ENCODE data around the gene SPHK2.
A peak's percentile ranks its signal among the peaks of the same experiment; 100 is the strongest.
"Not testable (repeated sequence)": the region's sequence is repeated elsewhere in the genome, so short reads cannot be mapped to it uniquely, and the experiment has no call there.

The SPHK2 gene

DNA sequence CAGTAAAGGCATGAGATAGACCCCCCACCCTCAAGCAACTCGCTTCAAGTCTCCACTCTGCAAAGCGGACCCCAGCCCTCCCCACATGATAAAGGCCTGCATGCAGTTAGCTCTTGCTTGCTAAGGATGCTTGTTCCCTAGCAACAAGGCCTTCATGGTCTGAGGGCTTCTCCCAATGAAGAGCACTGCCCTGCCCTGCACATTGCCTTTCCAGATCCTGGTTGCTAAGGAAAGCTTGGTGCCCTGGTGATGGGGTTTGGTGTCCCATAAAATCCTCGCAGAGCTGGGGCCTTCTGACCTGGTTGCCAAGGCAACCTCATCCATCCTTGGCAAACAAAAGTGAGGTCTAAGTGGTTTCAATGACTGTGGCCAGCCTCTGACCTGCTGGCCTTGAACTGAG, 11.9 kb downstream of the SPHK2 start:
- TF ChIP-seq, protein P1, sequence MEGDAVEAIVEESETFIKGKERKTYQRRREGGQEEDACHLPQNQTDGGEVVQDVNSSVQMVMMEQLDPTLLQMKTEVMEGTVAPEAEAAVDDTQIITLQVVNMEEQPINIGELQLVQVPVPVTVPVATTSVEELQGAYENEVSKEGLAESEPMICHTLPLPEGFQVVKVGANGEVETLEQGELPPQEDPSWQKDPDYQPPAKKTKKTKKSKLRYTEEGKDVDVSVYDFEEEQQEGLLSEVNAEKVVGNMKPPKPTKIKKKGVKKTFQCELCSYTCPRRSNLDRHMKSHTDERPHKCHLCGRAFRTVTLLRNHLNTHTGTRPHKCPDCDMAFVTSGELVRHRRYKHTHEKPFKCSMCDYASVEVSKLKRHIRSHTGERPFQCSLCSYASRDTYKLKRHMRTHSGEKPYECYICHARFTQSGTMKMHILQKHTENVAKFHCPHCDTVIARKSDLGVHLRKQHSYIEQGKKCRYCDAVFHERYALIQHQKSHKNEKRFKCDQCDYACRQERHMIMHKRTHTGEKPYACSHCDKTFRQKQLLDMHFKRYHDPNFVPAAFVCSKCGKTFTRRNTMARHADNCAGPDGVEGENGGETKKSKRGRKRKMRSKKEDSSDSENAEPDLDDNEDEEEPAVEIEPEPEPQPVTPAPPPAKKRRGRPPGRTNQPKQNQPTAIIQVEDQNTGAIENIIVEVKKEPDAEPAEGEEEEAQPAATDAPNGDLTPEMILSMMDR (IDR thresholded peaks at IDR 0.05; ENCODE audit: control insufficient read depth, extremely low read depth, insufficient read depth) = no peak
- no peak for DNase-seq (ENCODE audit: low read depth)
- no peak overlapping the region for H3K4me3 ChIP-seq (ENCODE audit: low read depth, low read length)

DNA sequence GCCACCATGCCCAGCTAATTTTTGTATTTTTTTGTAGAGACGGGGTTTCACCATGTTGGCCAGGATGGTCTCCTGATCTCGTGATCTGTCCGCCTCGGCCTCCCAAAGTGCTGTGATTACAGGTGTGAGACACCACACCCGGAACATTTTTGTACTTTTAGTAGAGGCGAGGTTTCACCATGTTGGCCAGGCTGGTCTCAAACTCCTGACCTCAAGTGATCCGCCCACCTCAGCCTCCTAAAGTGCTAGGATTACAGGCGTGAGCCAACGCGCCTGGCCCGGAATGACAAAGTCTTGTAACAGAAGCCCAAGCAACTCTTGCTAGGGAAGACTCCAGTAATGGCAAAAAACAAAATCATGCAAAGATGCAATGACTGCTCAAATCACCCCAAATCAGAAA, 13.0 kb downstream of the SPHK2 start:
- DNase-seq (ENCODE audit: low read depth); H3K4me3 ChIP-seq (ENCODE audit: low read depth, low read length): not testable (repeated sequence)

DNA sequence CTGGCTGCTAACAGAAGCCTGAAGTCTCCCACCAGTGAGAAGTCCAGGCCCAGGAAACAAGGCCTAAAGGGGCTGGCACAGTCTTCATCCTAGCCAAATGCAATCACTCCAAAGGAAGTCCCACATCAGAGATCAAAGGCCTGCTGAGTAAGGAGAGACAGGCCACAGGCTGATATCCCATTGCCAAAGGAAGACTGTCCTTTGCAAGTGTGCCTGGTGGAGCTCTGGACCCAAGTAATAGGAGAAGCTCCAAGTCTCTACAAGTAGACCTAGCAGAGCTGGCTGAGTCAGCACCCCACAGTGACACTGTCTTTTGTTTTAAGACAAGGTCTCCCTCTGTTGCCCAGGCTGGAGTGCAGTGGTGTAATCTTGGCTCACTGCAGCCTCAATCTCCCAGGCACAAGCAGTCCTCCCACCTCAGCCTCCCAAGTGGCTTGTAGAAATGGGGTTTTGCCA, 13.4 kb downstream of the SPHK2 start:
- no peak overlapping the region for H3K4me3 ChIP-seq (ENCODE audit: low read depth, low read length)
- TF ChIP-seq, protein P1 (IDR thresholded peaks at IDR 0.05; ENCODE audit: control insufficient read depth, extremely low read depth, insufficient read depth) = no peak
- no peak for DNase-seq (ENCODE audit: low read depth)

DNA sequence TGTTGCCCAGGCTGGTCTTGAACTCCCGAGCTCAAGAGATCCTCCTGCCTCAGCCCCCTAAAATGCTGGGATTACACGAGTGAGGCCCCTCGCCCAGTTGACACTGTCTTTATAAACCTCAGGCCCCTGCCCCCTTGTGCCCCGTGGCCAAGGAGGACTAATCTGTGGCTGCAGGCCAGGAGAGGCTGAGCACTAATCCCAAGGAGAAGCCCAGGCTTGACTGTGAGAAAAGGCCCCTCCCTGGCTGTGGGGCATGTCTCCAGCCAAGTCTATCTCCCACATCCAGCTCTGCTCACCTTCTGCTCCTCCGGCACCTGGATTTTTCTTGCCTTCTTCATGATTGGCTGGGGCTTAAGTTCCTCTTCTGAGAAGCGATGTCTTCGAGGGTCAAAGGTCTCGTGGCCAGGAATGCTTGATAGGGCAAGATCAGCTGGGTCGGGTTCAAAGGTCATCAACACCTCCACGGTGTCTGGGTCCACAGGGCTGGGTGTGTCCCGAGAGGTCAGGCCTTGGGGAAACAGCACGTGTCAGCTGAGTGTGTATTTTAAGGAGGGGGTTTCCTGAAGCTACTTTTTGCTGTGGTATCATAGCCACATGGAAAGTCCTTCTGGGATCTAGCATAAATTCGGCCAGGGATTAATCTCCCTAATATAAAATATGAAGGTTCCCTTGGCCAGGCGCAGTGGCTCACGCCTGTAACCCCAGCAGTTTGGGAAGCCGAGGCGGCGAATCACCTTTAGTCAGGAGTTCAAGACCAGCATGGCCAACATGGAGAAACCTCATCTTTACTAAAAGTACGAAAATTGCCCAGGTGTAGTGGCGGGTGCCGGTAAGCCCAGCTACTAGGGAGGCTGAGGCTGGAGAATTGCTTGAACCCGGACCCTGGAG, 14.1 kb downstream of the SPHK2 start:
- no peak for DNase-seq (ENCODE audit: low read depth)
- H3K4me3 ChIP-seq (ENCODE audit: low read depth, low read length) = peak overlapping the region; percentile 43
- TF ChIP-seq, protein P1 (IDR thresholded peaks at IDR 0.05; ENCODE audit: control insufficient read depth, extremely low read depth, insufficient read depth) = no peak

DNA sequence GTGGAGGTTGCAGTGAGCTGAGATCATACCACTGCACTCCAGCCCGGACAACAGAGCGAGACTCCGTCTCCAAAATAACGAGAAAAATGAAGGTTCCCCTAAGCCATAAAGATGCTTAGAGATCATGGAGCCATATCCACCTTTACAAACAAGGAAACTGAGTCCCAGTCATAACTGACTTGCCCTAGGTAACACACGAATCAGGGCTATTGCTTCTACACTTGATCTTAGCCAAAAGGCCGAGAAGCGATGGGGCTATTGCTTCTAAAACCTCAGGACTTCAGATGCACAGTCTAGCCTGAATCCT, 14.7 kb downstream of the SPHK2 start:
- peak overlapping the region; percentile 43 for H3K4me3 ChIP-seq (ENCODE audit: low read depth, low read length)
- DNase-seq (ENCODE audit: low read depth) = no peak
- TF ChIP-seq, protein P1 (IDR thresholded peaks at IDR 0.05; ENCODE audit: control insufficient read depth, extremely low read depth, insufficient read depth) = no peak

DNA sequence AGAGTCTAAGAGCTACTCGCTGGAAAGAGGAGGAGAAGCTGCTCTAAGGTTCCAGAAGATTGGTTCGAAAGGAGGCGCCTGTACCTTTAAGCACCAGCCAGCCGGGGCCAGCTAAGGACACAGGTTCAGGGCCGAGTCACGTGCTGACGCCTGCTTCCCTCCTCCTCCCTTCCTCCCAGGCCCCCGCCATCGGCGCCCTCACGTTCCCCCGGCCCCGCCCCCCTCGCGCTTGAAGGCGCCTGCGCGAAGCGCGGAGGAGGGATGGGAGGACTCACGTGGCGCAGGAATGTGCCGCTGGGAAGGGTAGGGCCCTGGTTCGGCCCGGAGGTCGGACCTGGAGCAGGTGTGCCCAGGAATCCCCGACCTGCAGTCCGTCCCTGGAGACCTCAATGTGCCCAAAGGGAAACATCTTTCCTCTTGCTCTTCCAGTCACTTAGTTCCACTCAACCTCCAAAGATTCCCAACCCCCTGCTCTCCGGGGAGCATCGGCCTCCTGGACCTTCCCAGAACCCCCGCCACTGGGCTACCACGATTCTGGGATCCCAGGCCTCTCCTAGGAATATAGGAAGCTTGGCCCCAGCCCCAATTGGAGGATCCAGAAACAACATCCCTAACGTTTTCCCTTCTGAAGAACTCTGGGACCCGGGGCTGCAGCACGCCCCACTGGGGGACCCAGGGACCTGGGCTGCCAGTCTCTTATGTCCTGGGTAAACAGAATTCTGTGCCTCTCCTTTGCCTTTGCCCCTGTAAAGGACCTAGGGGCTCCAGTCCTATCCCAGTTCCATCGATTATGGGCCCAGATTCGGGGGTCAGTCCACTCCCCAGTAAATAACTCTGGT, 15.3 kb downstream of the SPHK2 start:
- peak; percentile 89 for DNase-seq (ENCODE audit: low read depth)
- TF ChIP-seq, protein P1 (IDR thresholded peaks at IDR 0.05; ENCODE audit: control insufficient read depth, extremely low read depth, insufficient read depth) = no peak
- peak overlapping the region; percentile 43 for H3K4me3 ChIP-seq (ENCODE audit: low read depth, low read length)

DNA sequence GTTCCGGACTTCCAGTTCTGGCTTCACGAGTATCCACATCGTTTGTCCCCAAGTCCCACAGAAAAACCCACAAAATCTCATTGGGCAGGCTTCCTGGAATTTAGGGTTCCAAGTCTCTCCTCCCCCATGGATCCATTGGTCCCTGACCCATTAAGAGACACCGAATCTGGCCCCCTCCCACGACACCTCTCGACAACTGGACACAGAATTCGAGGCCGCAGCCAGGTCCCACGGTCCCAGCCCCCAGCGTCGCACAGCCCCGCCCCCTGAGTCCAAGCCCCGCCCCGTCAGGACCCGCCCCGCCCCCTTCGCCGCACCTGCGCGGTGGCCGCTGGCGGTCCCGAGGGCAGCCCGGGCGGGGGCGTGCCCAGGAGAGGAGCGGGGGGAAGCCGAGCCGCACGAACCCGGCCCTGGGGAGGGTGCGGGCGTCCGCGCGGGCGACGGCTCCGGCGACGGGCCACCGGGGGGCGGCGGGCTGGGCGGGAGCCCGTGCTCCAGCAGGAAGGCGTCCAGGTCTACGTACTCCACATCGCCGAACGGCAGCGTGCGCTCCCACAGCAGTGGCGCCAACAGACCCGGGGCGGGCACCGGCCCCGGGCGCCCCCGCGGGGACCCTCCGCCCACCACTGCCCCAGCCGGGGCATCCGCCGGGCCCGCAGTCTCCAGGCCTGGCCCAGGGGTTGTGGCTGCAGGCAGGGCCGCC, 16.1 kb downstream of the SPHK2 start:
- peak overlapping the region; percentile 72 for H3K4me3 ChIP-seq (ENCODE audit: low read depth, low read length)
- TF ChIP-seq, protein P1 (IDR thresholded peaks at IDR 0.05; ENCODE audit: control insufficient read depth, extremely low read depth, insufficient read depth) = no peak
- no peak for DNase-seq (ENCODE audit: low read depth)

All from LNCaP clone FGC (cell line).